Lung microvascular endothelial cell (primary cell): ENCODE data around the gene ADNP. TPM values are rescaled to one million over a fixed set of nuclear protein-coding genes. Genes with fewer than 3 reads are reported as not detected.
"Not testable (repeated sequence)": the region's sequence is repeated elsewhere in the genome, so short reads cannot be mapped to it uniquely, and the experiment has no call there.

Experiments used
- DNase-seq, 2 donors: peaks; one replicate each; pipeline versions ENCODE4 v3.0.0 to v3.0.0-alpha.2; 2010; ENCODE audit warnings: low read depth in 2 of 2
- total RNA-seq: library from RNA; depleted of rRNA; stranded (reverse); fragments of >200 nt; gene quantifications from 2 replicates; pipeline ENCODE4 v1.2.1, GENCODE V29; 2014

The ADNP gene
- total RNA-seq = 24.6 and 24.8 TPM in 2 replicates

DNA sequence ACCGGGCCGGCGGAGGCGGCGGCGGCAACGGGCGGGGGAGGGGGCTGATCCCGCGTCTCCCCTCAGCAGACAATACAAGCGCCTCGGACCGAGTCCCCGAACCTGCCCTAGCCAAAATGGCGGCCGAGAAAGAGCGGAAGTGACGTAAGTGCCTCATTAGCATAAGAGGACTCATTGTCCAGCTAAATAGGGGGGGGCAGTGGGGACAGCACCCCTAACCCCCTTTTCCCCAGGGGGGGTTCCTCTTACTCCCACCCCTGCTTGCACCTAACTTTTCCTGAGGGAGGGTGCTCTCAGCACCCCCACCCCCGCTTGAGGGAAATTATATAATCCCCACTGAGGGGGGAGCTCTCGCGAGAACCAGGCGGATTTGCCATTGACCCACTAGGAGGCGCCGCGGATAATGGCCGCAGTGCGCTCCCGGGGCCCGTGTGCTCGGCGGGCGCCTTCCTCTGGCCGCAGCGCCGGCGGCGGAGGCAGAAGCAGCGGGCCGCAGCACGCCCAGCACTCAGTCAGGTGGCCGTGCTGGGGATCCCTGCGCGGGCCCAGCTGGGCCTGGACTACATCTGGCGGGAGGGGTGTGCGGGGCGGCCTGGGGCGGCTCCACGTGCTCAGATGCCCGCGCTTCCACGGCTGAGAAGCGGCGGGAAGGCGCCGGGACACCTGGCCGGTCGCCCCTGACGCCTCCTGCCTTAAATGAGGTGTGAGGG is at the start of gene ADNP:
ADNP (minus strand) TSS at position 132 of the 710 bp plus-strand sequence. CDS start 27,441 bp downstream, outside the sequence.
- DNase-seq = peak; percentile 93 to 99

DNA sequence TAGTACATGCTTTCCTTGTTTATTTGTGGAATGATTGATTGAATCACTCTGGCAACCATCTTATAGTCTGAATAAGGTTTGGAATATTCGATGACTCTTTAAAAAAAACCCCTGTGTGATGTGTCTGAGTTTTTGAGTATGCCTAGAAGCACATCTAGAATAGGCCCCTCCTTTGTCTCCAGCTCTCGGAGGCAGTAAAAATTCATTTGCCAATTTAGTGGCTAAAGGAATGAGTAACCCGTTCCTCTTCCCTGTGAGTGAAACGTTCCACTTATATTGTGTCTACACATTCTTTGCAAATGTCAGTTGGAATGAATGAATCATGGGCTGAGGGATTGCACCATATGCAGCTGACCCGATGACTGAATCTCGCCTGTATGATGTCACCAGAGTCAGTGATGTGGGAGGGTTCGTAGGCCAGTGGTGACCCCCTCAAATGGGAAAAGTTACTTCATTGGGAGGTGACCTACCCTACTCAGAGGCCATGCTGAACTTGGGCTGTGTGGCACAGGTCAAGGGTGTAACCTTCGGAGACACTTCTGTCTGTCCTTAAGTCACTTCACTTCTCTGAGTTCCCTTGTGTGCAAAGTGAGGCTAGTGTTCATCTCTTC is 48.9 kb upstream of the ADNP start:
- peak; percentile 88 to 94 for DNase-seq

DNA sequence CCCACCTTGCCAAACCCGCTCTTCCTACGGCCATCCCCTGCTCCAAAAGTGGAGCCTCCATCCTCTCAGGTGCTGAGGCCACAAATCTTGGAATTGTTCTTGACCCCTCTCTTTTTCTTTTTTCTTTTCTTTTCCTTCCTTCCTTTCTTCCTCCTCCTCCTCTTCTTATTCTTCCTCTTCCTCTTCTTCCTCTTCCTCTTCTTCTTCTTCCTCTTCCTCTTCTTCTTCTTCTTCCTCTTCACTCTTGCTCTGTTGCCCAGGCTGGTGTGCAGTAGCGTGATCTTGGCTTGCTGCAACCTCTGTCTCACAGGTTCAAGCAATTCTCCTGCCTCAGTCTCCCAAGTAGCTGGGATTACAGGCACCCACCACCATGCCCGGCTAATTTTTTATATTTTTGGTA is 47.3 kb upstream of the ADNP start:
- not testable (repeated sequence) for DNase-seq

DNA sequence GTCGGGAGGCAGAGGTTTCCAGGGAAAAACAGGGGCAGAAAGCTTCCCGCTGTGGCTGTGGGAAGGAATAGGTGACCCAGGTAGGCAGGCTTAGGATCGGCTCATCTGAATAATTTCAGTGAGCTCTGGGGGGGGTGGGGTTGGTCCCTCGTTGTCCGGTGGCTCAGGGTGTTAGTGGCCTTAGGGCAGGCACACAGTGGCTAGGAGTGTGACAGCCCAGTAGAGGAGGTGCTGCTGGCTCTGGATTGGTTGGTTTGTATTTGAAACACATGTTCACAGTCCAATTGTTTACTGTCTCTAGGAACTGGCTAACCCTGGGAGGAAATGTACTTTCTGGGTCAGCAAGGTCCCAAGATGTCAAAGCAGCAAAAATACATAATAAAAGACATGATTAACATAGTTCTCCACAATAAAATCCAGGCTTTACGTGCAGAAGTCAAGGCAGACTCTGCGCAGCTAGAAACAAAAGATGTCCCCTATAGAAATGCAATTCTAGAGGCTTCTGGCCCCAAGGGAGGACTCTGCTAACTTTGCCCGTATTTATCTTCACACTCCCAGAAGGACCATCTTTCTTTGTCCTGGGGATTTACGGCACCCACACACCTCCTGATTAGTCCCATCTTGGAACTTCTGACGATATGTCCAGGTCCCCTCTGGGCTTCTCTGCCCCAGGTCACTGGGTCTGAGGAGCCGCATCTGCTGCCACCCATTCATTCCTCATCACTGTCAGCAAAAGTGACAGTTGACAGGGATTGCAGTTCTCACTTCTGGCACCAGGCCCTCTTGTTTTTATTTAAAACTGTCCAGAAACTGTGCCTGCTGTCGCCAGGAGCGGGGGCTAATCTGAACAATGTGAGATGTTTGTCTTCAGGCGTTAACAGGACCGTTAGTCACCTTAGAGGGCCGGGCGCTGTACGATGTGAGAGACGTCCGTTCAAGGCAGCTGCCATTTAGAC is 46.1 kb upstream of the ADNP start:
- DNase-seq = peak in 1 of 2 donors; percentile 13

DNA sequence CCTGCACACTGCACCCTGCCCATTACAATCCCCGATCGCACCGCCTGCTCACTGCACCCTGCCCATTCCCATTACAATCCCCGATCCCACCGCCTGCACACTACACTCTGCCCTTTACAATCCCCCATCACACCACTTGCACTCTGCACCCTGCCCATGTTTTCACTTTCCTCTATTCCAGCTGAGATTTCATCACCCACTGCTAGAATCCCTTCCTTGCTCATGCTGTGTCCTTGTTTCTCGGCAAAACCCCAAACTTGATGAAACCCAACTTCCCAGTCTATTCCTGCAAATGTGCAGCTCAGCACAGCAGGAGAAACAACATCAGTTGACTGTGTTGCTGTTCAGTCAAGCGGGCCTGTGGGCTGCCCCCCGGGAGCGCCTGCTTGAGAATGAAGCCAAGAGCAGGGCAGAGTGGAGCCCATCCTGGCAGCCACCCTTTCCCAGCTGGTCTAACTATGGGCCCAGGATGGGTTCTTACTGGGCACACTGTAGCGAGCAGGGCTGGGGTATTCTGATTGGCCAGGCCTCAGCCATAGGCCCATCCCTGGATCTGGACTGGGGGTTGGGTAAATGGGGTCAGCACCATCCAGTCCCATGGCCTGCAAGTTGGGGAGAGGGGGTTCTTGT is 44.6 kb upstream of the ADNP start:
- DNase-seq = no peak

DNA sequence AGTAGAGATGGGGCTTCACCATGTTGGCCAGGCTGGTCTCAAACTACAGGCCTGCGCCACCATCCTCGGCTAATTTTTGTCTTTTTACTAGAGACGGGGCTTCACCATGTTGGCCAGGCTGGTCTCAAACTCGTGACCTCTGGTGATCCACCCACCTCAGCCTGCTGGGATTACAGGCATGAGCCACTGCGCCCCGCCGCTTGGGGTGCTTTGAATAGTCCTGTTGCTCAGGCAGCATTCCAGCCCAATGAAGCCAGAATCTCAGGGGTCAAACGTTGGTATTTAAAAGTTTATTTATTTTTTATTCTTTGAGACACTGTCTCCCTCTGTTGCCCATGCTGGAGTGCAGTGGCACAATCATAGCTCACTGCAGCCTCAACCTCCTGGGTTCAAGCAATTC is 38.7 kb upstream of the ADNP start:
- DNase-seq = no peak

DNA sequence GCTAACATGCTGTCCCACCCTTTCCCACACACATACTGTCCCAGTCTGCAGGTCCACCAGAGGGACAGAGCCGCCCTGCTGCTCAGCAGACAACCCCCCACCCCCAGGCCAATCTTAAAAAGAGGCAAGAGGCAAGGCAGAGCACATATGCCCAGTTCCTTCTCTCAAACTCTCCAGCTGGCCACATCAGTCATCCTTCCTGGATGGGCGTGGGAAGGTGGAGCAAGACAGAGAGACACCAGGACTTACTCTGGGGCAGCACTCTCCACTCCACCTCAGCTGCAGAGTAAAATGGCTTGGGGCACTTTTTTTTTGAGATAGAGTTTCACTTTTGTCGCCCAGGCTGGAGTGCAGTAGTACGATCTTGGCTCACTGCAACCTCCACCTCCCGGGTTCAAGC is 38.2 kb upstream of the ADNP start:
- DNase-seq = no peak

DNA sequence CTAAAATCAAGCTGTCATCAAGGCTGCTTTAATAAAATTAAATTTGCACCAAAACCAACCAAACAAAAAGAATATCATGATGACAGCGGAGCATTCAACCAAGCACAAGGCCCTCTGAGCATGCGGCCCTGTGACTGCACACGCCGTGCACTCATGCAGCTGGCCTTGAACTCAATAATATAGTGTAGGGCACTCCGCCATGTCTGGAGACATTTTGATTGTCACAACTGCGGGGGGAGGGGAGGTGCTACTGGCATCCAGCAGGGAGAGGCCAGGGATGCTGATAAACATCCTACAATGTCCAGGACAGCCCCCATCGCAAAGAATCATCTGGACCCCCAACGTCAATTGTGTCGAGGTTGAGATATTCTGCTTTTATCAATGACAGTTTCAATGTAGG is 37.1 kb upstream of the ADNP start:
- DNase-seq = no peak

DNA sequence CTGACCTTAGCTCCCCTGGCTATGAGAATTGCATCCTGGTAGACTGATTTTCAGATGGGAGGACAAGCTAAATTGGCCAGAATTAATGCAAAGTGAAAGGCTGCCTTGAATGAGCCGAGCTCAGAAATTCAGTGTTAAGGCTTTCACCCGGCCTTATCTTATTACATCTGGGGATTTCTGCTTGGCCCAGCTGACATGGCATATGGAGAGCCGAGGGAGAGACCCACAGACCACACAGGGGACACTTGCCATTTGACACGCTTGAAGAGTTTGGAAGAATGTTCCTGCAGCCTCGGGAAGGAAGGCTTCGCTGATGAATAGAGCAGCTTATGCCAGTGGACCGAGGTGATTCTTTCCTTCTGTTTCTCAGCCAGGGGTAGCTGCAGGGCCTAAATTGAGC is 36.3 kb upstream of the ADNP start:
- no peak for DNase-seq

DNA sequence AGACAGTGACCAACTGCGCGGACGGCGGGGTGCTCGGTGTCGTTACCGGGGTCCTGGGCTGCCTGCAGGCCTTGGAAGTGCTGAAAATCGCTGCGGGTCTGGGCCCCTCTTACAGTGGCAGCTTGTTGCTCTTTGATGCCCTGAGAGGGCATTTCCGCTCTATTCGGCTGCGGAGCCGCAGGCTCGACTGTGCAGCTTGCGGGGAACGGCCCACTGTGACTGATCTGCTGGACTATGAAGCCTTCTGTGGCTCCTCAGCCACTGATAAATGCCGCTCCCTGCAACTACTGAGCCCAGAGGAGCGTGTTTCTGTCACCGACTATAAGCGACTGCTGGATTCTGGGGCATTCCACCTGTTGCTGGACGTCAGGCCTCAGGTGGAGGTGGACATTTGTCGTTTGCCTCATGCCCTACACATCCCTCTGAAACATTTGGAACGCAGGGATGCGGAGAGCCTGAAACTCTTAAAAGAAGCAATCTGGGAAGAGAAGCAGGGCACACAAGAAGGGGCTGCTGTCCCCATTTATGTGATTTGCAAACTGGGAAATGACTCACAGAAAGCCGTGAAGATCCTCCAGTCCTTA is 28.4 kb upstream of the ADNP start:
- DNase-seq = no peak

DNA sequence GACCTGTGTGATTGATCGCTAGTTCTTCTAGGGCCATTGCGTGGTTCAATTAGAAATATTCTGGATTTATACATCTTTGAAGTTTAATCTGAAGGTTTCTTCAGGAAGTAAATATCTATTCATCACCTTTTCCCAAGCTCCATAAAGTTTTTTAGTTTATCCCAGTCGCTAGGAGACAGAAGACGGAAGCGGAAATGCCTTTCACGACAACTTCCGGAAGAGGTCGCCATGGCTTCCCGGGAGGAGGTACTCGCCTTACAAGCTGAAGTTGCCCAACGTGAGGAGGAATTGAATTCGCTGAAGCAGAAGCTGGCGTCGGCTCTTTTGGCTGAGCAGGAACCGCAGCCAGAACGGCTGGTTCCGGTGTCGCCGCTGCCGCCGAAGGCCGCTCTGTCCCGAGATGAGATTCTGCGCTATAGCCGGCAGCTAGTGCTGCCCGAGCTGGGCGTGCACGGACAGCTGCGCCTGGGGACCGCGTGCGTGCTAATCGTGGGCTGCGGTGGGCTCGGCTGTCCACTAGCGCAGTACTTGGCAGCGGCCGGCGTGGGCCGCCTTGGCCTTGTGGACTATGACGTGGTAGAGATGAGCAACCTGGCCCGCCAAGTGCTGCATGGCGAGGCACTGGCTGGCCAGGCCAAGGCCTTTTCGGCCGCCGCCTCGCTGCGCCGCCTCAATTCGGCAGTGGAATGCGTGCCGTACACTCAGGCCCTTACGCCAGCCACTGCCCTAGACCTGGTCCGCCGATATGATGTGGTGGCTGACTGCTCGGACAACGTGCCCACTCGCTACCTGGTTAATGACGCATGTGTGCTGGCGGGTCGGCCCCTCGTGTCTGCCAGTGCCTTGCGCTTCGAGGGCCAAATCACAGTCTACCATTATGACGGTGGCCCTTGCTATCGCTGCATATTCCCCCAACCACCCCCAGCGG is 27.6 kb upstream of the ADNP start, which contains the start of gene MOCS3:
MOCS3 (plus strand) TSS at position 204 of the 928 bp plus-strand sequence; CDS start at position 229, 25 bp downstream.
- DNase-seq = peak; percentile 94 to 96

DNA sequence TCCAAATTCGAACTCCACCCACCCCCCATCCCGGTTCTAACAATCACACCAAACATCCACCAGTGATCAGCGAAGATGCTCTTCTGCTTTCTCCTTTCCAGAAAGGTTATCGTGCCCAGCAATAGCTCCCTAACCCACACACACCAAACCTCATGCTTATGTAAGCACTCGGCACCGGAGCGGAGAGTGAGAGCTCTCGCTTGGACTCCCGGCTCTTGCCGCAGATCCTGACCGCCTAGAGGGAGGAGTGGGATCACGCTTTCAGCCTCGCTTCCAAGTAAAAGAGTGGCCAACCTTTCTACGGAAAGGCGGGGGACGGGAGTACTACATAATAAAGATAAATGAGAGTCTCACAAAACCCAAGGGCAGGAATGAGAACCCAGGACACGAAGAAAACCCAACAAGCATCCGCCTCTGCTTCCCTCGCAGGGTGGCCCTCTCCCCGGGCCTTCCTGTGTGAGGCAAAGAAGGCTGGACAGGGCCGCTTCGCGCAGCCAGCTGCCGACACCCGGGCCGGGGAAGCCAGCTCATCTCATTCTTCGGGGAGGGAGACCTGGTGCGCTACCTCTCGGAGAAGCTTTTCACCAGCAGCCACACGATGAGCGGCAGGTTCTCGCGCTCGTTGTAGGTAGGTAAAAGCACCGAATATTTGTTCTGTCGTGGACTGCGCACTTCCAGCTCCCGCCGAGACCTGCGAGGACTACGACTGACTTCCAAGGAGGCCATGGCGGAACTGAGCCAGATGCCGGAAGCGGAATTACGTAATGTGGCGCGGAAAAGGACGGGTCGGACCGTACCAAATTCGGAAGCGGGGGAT is 26.8 kb upstream of the ADNP start, which contains the start of gene DPM1:
DPM1 (minus strand) TSS at position 735 of the 817 bp plus-strand sequence; CDS start at position 726, 9 bp downstream.
- DNase-seq = peak; percentile 94 to 95

DNA sequence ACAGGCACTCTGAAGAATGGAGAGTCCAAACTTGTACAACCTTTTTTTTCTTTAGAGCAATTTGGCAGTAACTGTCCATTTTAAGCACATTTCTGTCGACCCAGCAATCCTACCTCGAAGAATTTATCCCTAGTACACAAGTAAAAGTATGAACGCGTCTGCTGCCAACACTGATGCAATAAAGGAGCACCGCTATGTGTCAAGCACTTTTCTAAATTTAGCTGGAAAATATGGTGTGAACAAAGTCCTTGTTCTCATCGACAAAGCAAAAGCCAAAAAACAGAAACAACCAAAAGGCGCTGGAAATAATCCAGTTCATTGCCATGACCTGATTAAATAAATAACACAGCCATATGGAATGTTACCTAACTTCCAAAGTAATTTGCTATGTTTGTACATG is 26.0 kb upstream of the ADNP start:
- DNase-seq = peak; percentile 15 to 32

DNA sequence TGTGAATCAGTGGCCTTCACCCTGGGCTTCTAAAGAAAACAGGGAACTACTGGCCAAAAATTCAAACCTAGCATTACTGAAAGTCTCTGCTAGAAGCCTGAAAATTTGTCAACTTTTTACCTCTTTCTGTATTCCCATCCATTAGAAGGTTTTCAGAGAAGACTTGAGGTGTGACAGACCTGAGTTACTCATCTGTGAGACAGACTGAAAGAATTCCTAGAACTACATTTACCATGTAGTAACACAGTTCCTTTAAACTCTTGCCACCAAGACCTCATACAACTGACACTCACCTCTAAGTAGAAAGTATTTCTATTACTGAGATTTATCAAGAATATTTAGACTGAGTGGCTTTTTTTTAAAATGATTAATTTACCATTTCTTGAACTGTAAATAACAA is 22.6 kb upstream of the ADNP start:
- no peak for DNase-seq

DNA sequence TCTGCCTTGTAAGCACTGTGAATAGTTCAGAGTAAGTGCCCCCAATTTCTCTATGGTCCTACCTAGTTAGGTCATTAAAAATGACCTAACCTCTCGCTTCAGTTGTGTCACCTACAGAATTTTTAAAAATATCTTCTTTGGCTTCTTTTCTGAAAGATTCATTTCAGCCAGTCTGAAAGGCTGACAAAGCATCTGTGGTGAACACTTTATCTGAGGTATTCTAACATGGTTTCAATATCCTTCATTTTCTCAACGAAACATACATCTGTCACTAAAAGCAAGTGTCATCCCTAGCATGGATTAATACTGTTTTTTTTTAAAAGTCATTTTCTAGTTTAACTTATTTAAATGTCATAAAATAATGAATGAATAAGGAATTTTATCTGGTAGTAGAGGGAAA is 22.0 kb upstream of the ADNP start:
- no peak for DNase-seq

DNA sequence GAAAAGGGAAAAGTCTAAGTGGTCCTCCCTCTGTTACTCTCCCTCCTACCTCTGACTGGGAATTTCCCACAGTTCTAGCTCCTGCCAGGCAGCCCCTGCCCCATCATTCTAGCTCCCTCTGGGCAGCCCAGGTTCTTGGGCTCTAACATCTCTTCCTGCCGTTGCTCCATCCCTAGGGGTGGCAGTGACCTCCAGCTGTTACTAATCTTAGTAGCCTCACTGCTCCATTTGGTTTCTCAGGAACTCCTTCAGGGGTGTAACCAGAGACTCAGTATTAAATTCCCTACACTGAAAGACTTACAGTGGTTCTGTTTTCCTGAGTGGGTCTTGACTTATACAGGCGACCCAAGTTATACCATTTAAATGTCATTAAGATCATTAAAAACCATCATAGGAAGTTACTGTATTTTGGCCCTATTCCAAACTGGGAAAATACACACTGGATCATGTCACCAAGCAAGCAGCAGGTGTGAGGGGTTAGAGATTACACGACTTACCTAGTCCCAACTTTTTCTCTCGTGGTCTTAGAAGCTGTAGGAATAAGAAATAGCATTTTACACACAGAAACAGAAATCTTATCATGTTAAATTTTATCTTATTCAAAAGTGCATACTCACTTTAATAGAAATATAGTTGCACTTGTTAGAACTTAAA is 17.0 kb upstream of the ADNP start:
- no peak for DNase-seq

DNA sequence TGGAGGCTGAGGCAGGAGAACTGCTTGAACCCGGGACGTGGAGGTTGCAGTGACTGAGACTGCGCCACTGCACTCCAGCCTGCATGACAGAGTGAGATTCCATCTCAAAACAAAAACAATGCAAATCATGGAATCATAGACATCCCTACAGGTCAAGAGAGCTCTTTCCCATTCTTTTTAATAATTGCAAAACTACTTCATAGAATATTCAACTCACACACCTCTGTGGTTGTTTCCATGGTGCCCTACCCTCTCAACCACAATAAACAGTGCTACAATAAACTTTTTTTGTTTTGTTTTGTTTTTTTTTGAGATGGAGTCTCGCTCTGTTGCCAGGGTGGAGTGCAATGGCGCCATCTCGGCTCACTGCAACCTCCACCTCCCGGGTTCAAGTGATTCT is 11.8 kb upstream of the ADNP start:
- no peak for DNase-seq

DNA sequence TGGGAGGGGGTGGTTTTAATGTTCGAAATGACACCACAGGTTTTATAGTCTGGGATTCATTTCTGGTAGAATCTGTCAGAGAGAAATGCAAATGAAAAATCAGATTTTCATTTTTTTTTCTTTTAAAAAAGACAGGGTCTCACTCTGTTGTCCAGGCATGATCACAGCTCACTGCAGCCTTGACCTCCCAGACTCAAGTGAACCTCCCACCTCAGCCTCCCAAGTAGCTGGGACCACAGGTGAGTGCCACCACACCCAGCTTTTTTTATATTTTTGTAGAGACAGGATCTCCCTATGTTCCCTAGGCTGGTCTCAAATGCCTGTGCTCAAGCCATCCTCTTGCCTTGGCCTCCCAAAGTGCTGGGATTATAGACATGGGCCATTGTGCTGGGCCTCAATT is 2.4 kb upstream of the ADNP start:
- DNase-seq = no peak
